ENCODE results near the gene PTPRN2. TPM values are rescaled to one million over a fixed set of nuclear protein-coding genes. Genes with fewer than 3 reads are reported as not detected.

PTPRN2 gene
- polyA plus RNA-seq, 1 of the 3 experiments (the other 2 are of a cell fraction) = 4.0 TPM

GRCh38 chr7:158060216-158060615 is 527.4 kb downstream of the PTPRN2 start (continued):
- TF ChIP-seq USF1 (IDR thresholded peaks at IDR 0.05; ENCODE audit: borderline replicate concordance, low read depth) = no peak
- TF ChIP-seq FOXJ3 (CRISPR knock-in tag; IDR thresholded peaks at IDR 0.05) = no peak
- no peak for TF ChIP-seq EZH2phosphoT487 (IDR thresholded peaks at IDR 0.05; ENCODE audit: borderline replicate concordance, low read depth)
- TF ChIP-seq GABPA (IDR thresholded peaks at IDR 0.05; ENCODE audit: low read depth) = no peak
- TF ChIP-seq, protein P1, sequence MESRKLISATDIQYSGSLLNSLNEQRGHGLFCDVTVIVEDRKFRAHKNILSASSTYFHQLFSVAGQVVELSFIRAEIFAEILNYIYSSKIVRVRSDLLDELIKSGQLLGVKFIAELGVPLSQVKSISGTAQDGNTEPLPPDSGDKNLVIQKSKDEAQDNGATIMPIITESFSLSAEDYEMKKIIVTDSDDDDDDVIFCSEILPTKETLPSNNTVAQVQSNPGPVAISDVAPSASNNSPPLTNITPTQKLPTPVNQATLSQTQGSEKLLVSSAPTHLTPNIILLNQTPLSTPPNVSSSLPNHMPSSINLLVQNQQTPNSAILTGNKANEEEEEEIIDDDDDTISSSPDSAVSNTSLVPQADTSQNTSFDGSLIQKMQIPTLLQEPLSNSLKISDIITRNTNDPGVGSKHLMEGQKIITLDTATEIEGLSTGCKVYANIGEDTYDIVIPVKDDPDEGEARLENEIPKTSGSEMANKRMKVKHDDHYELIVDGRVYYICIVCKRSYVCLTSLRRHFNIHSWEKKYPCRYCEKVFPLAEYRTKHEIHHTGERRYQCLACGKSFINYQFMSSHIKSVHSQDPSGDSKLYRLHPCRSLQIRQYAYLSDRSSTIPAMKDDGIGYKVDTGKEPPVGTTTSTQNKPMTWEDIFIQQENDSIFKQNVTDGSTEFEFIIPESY (IDR thresholded peaks at IDR 0.05; ENCODE audit: borderline replicate concordance, low read depth) = no peak

DNA sequence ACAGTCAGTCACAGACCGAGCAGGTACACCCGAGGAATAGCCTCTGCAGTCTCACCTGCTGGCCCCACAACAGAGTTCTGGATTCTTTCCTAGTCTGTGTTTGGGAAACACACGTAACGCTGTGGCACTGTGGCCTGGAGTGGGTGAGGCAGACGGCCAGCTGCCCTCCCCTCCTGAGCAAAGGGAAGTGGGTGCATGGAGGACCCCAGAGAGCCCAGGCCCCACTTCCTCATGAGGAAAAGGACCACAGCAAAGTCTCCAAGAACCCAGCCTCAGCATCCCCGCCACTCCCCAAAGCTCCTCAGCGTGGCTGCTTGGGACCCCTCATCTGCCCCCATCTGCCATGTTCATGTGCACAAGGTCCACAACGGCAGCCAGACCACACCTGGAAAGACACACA is 530.2 kb downstream of the PTPRN2 start:
- Histone ChIP-seq H3K79me2 (ENCODE audit: insufficient read depth) (no peaks in the 10 kb centered on the region), H4K20me1 (ENCODE audit: insufficient read depth) (no peaks in the 10 kb centered on the region), H3K4me3 (ENCODE audit: low read depth in 2 of 2, low read length in 1 of 2) (no peak overlapping the region), H3K4me2 (no peak overlapping the region), H3K9me3 (peaks cover 4% of the 10 kb centered on the region; the same call in 1 of the 2 replicates), H3K9ac (no peak overlapping the region), H3K4me1 (ENCODE audit: control insufficient read depth in 1 of 2, insufficient read depth in 2 of 2, low read depth in 1 of 2, low read length in 1 of 2) (no peaks in the 10 kb centered on the region; a peak in 1 of 4 replicates), H3K9me2 (no peaks in the 10 kb centered on the region), H2AFZ (ENCODE audit: low read depth) (no peak overlapping the region), H3F3A (replicated peaks; ENCODE audit: insufficient read depth) (no peaks in the 10 kb centered on the region), H3K36me3 (replicated peaks in 1 of 2; ENCODE audit: control insufficient read depth in 1 of 2, insufficient read depth in 2 of 2, low read length in 1 of 2) (no peaks in the 10 kb centered on the region), H3K27ac (ENCODE audit: low read depth in 2 of 2, low read length in 1 of 2) (no peak overlapping the region), H3K27me3 (ENCODE audit: insufficient read depth) (no peaks in the 10 kb centered on the region)
- CTCF ChIA-PET = no interaction called here
- DNase-seq = no peak
- 37% methylated on average over 6 of the region's 8 CpGs for WGBS (ENCODE audit: low lambda C conversion rate)
- POLR2A ChIA-PET = no interaction called here
- TF ChIP-seq RXRA (IDR thresholded peaks at IDR 0.05; ENCODE audit: borderline replicate concordance, low read depth) (no peak), RFX5 (IDR thresholded peaks at IDR 0.05; ENCODE audit: low read length) (no peak), TAF1 (IDR thresholded peaks at IDR 0.05; ENCODE audit: borderline replicate concordance, low read depth, low read length) (no peak), NFIC (IDR thresholded peaks at IDR 0.05; ENCODE audit: borderline replicate concordance) (no peak), REST (IDR thresholded peaks at IDR 0.05; ENCODE audit: low read depth, low read length) (no peak), IRF3 (IDR thresholded peaks at IDR 0.05; ENCODE audit: low read depth, low read length) (no peak), EP300 (IDR thresholded peaks at IDR 0.05; ENCODE audit: borderline replicate concordance in 1 of 2, low read depth in 1 of 2, low read length in 1 of 2) (no peak), MEF2A (IDR thresholded peaks at IDR 0.05; ENCODE audit: borderline replicate concordance, low read depth) (no peak), CHD2 (IDR thresholded peaks at IDR 0.05; ENCODE audit: low read length, partially characterized antibody) (no peak), SIN3A (IDR thresholded peaks at IDR 0.05; ENCODE audit: borderline replicate concordance, low read depth, low read length) (no peak)
- TF ChIP-seq, protein P1 (IDR thresholded peaks at IDR 0.05; ENCODE audit: borderline replicate concordance, low read depth) = no peak
- TF ChIP-seq, protein P2, sequence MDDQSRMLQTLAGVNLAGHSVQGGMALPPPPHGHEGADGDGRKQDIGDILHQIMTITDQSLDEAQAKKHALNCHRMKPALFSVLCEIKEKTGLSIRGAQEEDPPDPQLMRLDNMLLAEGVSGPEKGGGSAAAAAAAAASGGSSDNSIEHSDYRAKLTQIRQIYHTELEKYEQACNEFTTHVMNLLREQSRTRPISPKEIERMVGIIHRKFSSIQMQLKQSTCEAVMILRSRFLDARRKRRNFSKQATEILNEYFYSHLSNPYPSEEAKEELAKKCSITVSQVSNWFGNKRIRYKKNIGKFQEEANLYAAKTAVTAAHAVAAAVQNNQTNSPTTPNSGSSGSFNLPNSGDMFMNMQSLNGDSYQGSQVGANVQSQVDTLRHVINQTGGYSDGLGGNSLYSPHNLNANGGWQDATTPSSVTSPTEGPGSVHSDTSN (IDR thresholded peaks at IDR 0.05) = no peak
